ENCODE results near the gene TIPARP. TPM values are rescaled to one million over a fixed set of nuclear protein-coding genes. Genes with fewer than 3 reads are reported as not detected.

TIPARP gene
- total RNA-seq (2022; extraction: Qiagen RNA extraction; ENCODE audit: low read depth): 31.4 to 55.7 TPM (median 37.2 TPM) in 5 replicates

GRCh38 chr3:156674046-156674910, at the start of gene TIPARP:
TSS of gene TIPARP (plus strand) at chr3:156674590. CDS start at chr3:156677698, 3,108 bp downstream.

Other genes with a start within 250 kb of the TIPARP start
- 126 to 193 TPM (median 178 TPM) in 5 replicates for gene SSR3, start 119.5 kb upstream of the TIPARP start, total RNA-seq (2022; extraction: Qiagen RNA extraction; ENCODE audit: low read depth)
- gene LEKR1, start 151.8 kb downstream of the TIPARP start, total RNA-seq (2022; extraction: Qiagen RNA extraction; ENCODE audit: low read depth): 0.53 to 1.00 TPM (median 0.70 TPM) in 5 replicates